NCI-H1417 treated with DMSO at 0.1 percent for 48 hours (cell line): ENCODE measurements around the gene IGF2BP2.
"Not testable (repeated sequence)": the region's sequence is repeated elsewhere in the genome, so short reads cannot be mapped to it uniquely, and the experiment has no call there.

Source experiments
- DNase-seq: peaks from one replicate; lab custom pipeline; 2025; lab: John Stamatoyannopoulos, UW

Gene IGF2BP2

DNA sequence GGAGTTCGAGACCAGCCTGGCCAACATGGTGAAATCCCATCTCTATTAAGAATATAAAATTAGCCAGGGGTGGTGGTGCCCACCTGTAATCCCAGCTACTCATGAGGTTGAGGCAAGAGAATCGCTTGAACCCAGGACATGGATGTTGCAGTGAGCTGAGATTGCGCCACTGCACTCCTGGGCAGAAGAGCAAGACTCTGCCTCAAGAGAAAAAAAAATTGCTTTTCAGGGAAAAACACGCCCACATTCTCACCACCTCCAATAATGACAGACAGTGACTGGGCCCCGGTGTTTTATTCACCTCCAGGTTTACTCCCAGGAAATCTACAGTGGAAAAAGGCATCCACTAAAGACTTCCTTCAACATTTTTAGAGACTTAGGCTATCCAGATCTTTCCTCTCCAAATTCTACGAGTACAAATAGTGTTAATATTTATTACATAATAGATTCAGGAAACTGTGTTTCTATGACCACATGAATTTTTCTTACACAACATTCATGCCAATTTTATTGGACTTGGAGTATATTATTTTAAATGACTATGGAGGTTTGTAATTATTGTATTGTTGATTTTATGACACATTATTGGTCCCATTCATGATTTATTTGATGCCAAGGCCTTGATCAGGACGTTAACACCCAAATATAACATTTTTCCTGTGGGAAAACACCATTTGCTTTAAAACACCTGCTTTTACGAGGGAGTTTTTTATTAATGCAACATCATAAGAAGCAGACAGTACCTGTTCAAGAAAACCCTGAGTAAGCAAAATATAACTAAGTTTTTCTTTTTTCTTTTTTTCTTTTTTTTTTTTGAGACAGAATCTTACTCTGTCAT is 26.6 kb downstream of the IGF2BP2 start:
- DNase-seq: no peak

DNA sequence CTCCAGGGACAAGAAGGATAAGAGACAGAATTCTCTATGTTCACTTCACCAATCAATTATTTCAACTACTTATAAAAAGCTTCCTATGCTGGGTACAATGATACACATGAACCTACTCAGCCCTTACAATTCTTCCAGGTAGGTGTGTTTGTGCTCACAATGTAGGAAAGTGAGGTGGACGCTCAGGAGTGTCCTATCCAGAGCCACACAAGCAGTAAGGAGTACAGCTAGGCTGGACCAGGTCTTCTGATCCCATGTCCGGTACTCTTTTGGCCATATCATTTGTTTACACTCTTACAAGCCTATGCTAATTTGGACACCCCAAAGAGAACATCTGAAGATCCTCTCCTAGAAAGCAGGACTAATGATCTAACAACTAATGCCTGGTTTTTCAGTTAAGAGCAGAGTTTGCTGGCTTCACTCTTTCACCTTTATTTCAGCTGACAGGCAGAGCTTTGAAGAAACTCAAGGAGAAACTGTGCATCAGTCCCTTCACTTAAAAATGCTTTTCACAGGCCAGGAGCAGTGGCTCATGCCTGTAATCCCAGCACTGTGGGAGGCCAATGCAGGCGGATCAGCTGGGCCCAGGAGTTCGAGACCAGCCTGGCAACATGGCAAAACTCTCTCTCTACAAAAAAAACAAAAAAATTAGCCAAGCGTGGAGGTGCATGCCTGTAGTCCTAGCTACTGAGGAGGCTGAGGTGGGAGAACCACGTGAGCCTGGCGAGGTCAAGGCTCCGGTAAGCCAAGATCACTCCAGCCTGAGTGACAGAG is 27.5 kb downstream of the IGF2BP2 start:
- no peak for DNase-seq

DNA sequence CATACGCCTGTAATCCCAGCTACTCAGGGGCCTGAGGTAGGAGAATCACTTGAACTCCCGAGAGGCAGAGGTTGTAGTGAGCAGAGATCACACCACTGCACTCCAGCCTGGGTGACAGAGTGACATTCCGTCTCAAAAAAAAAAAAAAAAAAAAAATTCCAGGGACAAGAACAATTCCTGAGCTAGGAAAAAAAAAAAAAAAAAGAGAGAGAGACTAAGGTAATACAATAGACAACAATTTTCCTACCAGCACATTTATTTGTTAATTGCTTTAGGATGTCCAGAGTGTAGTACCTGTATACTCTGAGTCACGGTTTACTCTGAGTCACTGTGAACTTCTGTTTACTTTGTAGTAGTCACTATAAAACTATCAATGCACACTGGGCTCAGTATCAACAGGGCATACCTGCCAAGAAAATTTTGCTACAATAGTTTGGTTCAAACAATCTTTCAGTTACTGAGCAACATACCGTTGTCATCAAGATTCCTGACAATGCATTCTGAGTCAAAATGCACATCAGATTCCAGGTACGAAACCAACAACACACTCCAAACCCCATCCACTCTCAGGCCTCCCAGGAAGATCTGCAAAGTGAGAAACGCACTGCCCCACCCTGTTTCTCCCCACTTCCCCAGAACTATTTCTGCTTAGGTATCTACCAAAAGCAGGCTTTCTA is 28.3 kb downstream of the IGF2BP2 start:
- DNase-seq: no peak

DNA sequence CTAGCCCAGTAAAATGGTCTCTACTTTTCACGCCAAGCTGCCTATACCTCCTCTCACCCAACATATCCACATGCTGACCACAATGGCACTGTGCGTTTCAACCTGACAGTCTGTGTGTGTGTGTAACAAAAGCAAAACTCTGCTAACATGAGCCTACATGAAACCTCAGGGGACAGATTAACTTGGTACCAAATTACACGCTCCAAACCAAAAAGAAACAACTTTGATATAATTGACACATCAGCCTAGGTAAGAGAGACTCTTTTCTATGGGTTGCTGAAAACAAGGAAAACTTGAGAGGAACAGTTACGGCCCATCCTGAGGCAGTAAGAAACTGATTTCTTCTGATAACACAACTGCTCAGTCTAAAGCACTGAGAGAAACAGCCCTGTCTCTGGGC is 31.5 kb downstream of the IGF2BP2 start:
- DNase-seq: no peak

- no peak for DNase-seq
Observed at GRCh38 chr3:185792955-185793354, 31.9 kb downstream of the IGF2BP2 start.

- no peak for DNase-seq
Observed at GRCh38 chr3:185789891-185790830, 34.7 kb downstream of the IGF2BP2 start.

- no peak for DNase-seq
Observed at GRCh38 chr3:185789134-185789533, 35.7 kb downstream of the IGF2BP2 start.

GRCh38 chr3:185788292-185788691 is 36.5 kb downstream of the IGF2BP2 start:
- DNase-seq: no peak

DNA sequence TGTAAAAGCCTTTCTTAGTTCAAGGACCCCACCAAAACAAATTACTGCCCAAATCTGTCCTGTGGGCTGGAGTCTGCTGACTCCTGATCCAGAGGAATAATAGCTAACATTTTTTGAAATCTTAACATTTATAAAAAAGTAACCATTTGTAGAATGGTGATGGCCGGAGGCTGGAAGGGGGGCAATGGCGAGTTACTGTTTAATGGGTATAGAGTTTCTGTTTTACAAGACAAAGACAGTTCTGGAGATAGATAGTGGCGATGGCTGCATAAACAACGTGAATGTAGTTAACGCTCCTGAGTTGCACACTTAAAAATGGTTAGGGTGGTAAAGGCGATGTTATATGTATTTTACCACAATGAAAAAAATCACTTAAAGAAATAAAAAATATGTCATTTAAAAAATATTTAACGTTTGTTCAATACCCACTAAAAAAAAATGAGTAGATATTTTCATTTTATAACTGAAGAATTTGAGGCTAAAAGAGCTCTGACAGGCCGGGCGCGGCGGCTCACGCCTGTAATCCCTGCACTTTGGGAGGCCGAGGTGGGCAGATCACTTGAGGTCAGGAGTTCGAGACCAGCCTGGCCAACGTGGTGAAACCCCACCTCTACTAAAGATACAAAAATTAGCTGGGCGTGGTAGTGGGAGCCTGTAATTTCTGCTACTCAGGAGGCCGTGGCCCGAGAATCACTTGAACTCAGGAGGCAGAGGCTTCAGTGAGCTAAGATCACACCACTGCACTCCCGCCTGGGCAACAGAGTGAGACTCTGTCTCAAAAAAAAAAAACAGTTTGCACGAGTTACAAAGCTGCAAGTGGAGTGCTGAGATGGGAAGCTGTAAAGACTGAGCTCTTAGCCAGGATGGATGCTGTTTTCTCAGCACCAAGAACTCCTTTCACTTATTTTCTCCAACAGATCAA is 37.6 kb downstream of the IGF2BP2 start:
- DNase-seq: no peak

- DNase-seq: not testable (repeated sequence)
Observed at GRCh38 chr3:185786258-185786657, 38.6 kb downstream of the IGF2BP2 start.

GRCh38 chr3:185784317-185784716 is 40.5 kb downstream of the IGF2BP2 start:
- DNase-seq: no peak

- no peak for DNase-seq
Observed at GRCh38 chr3:185781759-185782158, 43.1 kb downstream of the IGF2BP2 start.

DNA sequence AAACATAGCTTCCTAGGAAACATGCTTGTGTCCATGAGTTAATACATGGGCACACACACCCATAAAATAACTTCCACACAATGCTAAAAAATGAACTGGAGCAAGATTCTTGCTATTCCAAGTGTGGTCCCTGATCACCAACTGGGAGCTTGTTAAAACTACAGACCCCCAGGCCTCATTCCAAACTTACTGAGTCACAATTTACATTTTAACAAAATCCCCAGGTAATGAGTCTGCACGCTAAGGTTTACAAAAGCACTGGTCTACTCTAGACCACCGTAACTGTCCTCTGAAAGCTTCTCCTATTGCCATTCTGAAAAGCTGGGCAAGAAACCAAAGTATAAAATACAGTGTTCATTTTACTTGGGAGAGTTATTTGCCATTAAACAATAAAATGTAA is 45.4 kb downstream of the IGF2BP2 start:
- no peak for DNase-seq

GRCh38 chr3:185778821-185779220 is 46.0 kb downstream of the IGF2BP2 start:
- DNase-seq: no peak

- DNase-seq: no peak
Observed at GRCh38 chr3:185778094-185778493, 46.7 kb downstream of the IGF2BP2 start.

DNA sequence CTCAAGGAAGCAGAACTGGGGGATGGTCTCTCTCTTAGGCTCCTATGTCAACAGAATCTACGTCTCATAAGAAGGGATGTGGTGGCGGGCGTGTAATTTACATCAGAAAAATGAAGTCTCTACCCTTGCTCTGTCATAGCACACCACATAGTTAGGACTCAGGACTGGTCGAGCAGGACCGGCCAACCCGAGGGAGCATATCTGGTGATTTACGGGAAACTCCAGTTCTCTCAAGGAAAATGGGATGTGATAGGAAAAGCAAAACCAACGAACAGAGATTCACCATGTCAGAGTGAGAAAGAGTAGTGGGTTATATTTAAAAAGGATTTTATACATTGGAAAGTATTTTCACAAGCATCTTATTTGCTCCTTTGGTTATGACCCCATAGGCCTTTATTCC is 54.7 kb downstream of the IGF2BP2 start:
- DNase-seq: no peak

GRCh38 chr3:185768578-185768982 is 56.3 kb downstream of the IGF2BP2 start:
- peak; percentile 34 for DNase-seq

- no peak for DNase-seq
Observed at GRCh38 chr3:185767002-185767688, 57.7 kb downstream of the IGF2BP2 start.

- DNase-seq: no peak
Observed at GRCh38 chr3:185766329-185767001, 58.4 kb downstream of the IGF2BP2 start.
